Sigmoid colon (tissue), 3 donors: ENCODE measurements around the gene DRAP1.

Experiments
- CTCF ChIP-seq, 4 experiments: fragments of 450-650 bp in 3 of 4; fragments of 200-600 bp in 1 of 4; IDR thresholded peaks; one replicate each; pipeline ENCODE4 v1.5.1; 2016 to 2019; ENCODE audit warnings: antibody characterized with exemption in 4 of 4, mild to moderate bottlenecking in 3 of 4, moderate library complexity in 2 of 4
- POLR2A ChIP-seq, 2 donors: fragments of 450-650 bp; IDR thresholded peaks; one replicate each; pipeline ENCODE4 v1.6.1; 2016; ENCODE audit warnings: antibody characterized with exemption in 2 of 2, mild to moderate bottlenecking in 2 of 2, moderate library complexity in 2 of 2

- no peak for TF ChIP-seq CTCF (IDR thresholded peaks at IDR 0.05)
- no peak for TF ChIP-seq POLR2A (IDR thresholded peaks at IDR 0.05)
Observed at GRCh38 chr11:65895482-65895981, 23.7 kb upstream of the DRAP1 start.
